Neural progenitor cell (in vitro differentiated cells): ENCODE data around the gene INHA. TPM values are rescaled to one million over a fixed set of nuclear protein-coding genes. Genes with fewer than 3 reads are reported as not detected.

Experiments
- DNase-seq: peaks from one replicate; pipeline ENCODE4 v3.0.0-alpha.2; 2016; ENCODE audit warnings: low spot score
- H2AFZ ChIP-seq: fragments of 200-600 bp; sonication (generic); replicated peaks from 2 replicates; pipeline ENCODE4 v1.6.1; 2016; ENCODE audit warnings: antibody characterized with exemption
- H3F3A ChIP-seq: fragments of 200-600 bp; sonication (generic); 2 replicates; pipeline ENCODE4 v1.6.1; 2016; ENCODE audit warnings: antibody characterized with exemption, low read depth
- H3K27ac ChIP-seq: fragments of 200-600 bp; sonication (generic); 2 replicates; pipeline ENCODE4 v1.5.1; 2016; ENCODE audit warnings: mild to moderate bottlenecking
- H3K27me3 ChIP-seq: fragments of 200-600 bp; sonication (generic); 2 replicates; pipeline ENCODE4 v1.6.1; 2016; ENCODE audit warnings: mild to moderate bottlenecking, moderate library complexity
- H3K36me3 ChIP-seq: fragments of 200-600 bp; sonication (generic); 2 replicates; pipeline ENCODE4 v1.5.1; 2016
- H3K4me1 ChIP-seq: fragments of 200-600 bp; sonication (generic); 2 replicates; pipeline ENCODE4 v1.6.1; 2016; ENCODE audit warnings: mixed run types
- H3K4me2 ChIP-seq: fragments of 200-600 bp; sonication (generic); 2 replicates; pipeline ENCODE4 v1.6.1; 2016
- H3K4me3 ChIP-seq: fragments of 200-600 bp; sonication (generic); 2 replicates; pipeline ENCODE4 v1.5.1; 2016
- H3K79me2 ChIP-seq: fragments of 200-600 bp; sonication (generic); 2 replicates; pipeline ENCODE4 v1.6.1; 2016; ENCODE audit warnings: low read depth
- H3K9ac ChIP-seq: fragments of 200-600 bp; sonication (generic); 2 replicates; pipeline ENCODE4 v1.6.1; 2016
- H3K9me3 ChIP-seq: fragments of 200-600 bp; sonication (generic); 2 replicates; pipeline ENCODE4 v1.5.1; 2016; ENCODE audit warnings: low read depth
- H4K20me1 ChIP-seq: fragments of 200-600 bp; sonication (generic); 2 replicates; pipeline ENCODE4 v1.6.1; 2016; ENCODE audit warnings: low read depth
- H3K27ac Mint-ChIP-seq: 3 replicates; pipeline ENCODE4 v1.8.0; 2021; ENCODE audit warnings: mixed read lengths
- H3K27me3 Mint-ChIP-seq: 2 replicates; pipeline ENCODE4 v1.8.0; 2022; ENCODE audit warnings: low read depth, mild to moderate bottlenecking, inconsistent platforms, moderate library complexity, mixed read lengths; ENCODE audit not compliant: insufficient read depth
- H3K36me3 Mint-ChIP-seq: 3 replicates; pipeline ENCODE4 v1.8.0; 2021; ENCODE audit warnings: mixed read lengths
- H3K4me1 Mint-ChIP-seq: 3 replicates; pipeline ENCODE4 v1.8.0; 2021; ENCODE audit warnings: mixed read lengths
- H3K4me3 Mint-ChIP-seq: 3 replicates; pipeline ENCODE4 v1.8.0; 2021; ENCODE audit warnings: mild to moderate bottlenecking, moderate library complexity, mixed read lengths
- H3K9me3 Mint-ChIP-seq: 3 replicates; pipeline ENCODE4 v1.8.0; 2020; ENCODE audit warnings: mixed read lengths
- EZH2 ChIP-seq: fragments of 200-600 bp; sonication (generic); IDR thresholded peaks from 2 replicates; pipeline ENCODE4 v1.6.1; 2017; ENCODE audit warnings: antibody characterized with exemption, mild to moderate bottlenecking, moderate library complexity
- EZH2phosphoT487 ChIP-seq: fragments of 200-600 bp; sonication (generic); IDR thresholded peaks from 2 replicates; pipeline ENCODE4 v1.6.1; 2017; ENCODE audit warnings: antibody characterized with exemption
- total RNA-seq: library from RNA; depleted of rRNA; stranded (reverse); fragments of >200 nt; gene quantifications from 2 replicates; pipeline ENCODE4 v1.2.3, GENCODE V29; 2015; ENCODE audit warnings: low replicate concordance
- TF ChIP-seq, protein P1 (sequence below): fragments of 200-600 bp; sonication (generic); IDR thresholded peaks from 2 replicates; pipeline ENCODE4 v1.5.1; 2017; ENCODE audit warnings: antibody characterized with exemption, mild to moderate bottlenecking

INHA gene
- total RNA-seq, 1 donor from 2014 or later, result not detected

DNA sequence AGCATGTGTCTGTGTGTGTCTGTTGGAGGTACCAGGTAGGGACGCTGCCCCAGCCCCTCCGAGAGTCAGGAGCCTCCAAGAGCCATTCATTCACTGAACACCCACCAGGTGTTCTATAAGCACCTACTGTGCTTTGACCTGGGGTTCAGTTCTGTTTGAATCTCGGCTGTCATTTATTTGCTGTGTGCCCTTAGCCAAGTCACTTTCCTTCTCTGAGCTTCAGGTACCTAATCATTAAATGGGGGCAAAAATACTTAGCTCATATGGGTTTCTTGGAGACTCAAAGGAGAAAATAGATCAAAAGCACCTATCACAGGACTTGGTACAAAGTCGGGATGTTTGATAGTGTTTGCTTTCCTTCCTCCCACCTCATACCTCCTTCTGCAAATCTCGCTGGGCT lies 44.6 kb upstream of the INHA start:
- no peak overlapping the region for H3K27ac ChIP-seq
- peaks cover 2% of the 10 kb centered on the region for H3K9me3 Mint-ChIP-seq
- H3K36me3 Mint-ChIP-seq, result no peaks in the 10 kb centered on the region

DNA sequence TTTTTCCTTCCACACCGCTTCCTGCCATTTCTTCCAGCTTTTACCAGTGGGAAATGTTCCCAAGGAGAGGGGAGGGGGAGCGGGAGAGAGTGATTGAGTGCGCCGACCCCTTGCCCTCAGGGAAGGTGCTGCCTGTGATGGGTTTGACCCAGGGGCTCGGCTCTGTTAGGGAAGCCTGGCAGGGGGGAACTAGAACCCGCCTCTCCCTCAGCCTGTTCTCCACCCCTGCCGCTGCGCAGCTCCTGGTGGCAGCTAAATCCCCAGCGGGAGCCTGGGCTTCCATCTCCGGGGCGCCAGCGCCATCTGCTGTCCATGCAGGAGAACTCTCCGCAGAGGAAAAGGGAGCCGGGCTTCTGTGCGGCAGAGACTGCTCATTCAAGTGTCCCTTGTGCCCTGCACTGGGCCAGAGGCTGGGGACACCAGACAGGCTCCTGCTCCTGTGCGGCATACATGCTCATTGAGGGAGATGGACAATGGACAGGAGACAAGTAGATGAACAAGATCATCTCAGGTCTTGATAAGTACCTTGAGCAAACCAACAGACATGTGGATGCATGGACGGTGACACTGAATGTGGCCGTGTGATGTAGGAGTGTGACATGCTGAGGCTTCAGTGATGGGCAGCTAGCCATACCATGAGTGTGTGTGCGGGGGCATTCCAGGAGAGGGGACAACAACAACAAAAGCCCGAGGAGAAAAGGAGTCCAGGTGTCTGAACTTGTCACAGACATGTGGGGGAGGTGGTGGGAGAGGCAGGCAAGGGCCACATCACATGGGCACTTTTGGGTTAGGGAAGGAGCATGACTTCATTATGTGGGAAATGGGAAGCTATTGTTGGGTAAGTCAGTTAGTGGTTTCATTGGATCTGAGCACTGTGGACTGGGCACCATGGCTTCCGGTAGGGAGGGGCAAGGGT lies 41.8 kb upstream of the INHA start:
- peak overlapping the region; percentile 92 for H3K27ac Mint-ChIP-seq
- H3K9me3 Mint-ChIP-seq, result peaks cover 2% of the 10 kb centered on the region
- Histone ChIP-seq H3K4me1 (peaks cover 30% of the 10 kb centered on the region), H3F3A (peaks cover 17% of the 10 kb centered on the region), H4K20me1 (peaks cover 14% of the 10 kb centered on the region), H2AFZ (no peak overlapping the region), H3K9me3 (no peaks in the 10 kb centered on the region), H3K4me2 (peak overlapping the region; percentile 69), H3K9ac (no peak overlapping the region), H3K27me3 (peaks cover 33% of the 10 kb centered on the region), H3K4me3 (peak overlapping the region; percentile 26), H3K36me3 (no peaks in the 10 kb centered on the region), H3K79me2 (no peaks in the 10 kb centered on the region), H3K27ac (no peak overlapping the region)
- TF ChIP-seq, protein P1, sequence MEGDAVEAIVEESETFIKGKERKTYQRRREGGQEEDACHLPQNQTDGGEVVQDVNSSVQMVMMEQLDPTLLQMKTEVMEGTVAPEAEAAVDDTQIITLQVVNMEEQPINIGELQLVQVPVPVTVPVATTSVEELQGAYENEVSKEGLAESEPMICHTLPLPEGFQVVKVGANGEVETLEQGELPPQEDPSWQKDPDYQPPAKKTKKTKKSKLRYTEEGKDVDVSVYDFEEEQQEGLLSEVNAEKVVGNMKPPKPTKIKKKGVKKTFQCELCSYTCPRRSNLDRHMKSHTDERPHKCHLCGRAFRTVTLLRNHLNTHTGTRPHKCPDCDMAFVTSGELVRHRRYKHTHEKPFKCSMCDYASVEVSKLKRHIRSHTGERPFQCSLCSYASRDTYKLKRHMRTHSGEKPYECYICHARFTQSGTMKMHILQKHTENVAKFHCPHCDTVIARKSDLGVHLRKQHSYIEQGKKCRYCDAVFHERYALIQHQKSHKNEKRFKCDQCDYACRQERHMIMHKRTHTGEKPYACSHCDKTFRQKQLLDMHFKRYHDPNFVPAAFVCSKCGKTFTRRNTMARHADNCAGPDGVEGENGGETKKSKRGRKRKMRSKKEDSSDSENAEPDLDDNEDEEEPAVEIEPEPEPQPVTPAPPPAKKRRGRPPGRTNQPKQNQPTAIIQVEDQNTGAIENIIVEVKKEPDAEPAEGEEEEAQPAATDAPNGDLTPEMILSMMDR, result peak; percentile 96
- TF ChIP-seq EZH2, result no peak
- H3K36me3 Mint-ChIP-seq, result no peaks in the 10 kb centered on the region
- H3K4me3 Mint-ChIP-seq, result peak overlapping the region; percentile 17
- peaks cover 46% of the 10 kb centered on the region for H3K4me1 Mint-ChIP-seq
- peak; percentile 93 for DNase-seq
- H3K27me3 Mint-ChIP-seq, result peaks cover 19% of the 10 kb centered on the region

More for the DNA sequence above, 44.6 kb upstream of the INHA start:
- H3K4me3 ChIP-seq, result no peak overlapping the region
- H4K20me1 ChIP-seq, result peaks cover 15% of the 10 kb centered on the region
- Mint-ChIP-seq H3K4me3 (peak overlapping the region; percentile 77), H3K27me3 (peaks cover 31% of the 10 kb centered on the region), H3K27ac (peak overlapping the region; percentile 79), H3K4me1 (peaks cover 59% of the 10 kb centered on the region)
- H3K9ac ChIP-seq, result no peak overlapping the region
- H3K79me2 ChIP-seq, result no peaks in the 10 kb centered on the region
- H3F3A ChIP-seq, result peaks cover 43% of the 10 kb centered on the region
- no peak for DNase-seq
- H3K4me1 ChIP-seq, result peaks cover 48% of the 10 kb centered on the region
- H3K36me3 ChIP-seq, result no peaks in the 10 kb centered on the region
- no peak overlapping the region for H2AFZ ChIP-seq
- TF ChIP-seq EZH2phosphoT487, result no peak
- no peak for TF ChIP-seq EZH2
- TF ChIP-seq, protein P1, result no peak
- H3K9me3 ChIP-seq, result no peaks in the 10 kb centered on the region
- H3K27me3 ChIP-seq, result peaks cover 53% of the 10 kb centered on the region
- H3K4me2 ChIP-seq, result peak overlapping the region; percentile 67

DNA sequence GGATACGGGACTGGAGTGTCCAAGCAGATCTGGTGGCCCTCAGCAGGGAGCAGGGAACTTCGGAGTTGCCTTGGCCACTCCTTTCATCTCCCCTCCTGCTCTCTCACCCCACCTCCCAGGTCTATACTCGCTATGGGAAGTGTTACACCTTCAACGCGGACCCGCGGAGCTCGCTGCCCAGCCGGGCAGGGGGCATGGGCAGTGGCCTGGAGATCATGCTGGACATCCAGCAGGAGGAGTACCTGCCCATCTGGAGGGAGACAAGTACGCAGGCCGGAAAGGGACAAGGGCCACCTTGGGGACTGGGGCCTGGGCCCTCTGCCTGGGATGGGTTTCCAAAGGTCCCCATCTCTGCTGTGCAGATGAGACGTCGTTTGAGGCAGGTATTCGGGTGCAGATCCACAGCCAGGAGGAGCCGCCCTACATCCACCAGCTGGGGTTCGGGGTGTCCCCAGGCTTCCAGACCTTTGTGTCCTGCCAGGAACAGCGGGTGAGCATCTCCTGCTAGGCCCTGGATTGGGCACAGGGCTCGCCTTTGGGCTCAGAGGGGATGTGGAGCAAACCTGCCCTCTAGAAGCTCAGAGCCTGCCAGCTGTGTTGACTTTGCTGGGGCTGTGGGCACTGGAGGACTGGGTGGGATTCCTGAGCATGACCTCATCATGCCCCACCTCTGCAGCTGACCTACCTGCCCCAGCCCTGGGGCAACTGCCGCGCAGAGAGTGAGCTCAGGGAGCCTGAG lies 40.3 kb upstream of the INHA start:
- DNase-seq, result no peak
- peaks cover 34% of the 10 kb centered on the region for H3K4me1 Mint-ChIP-seq
- peaks cover 16% of the 10 kb centered on the region for H3K27me3 Mint-ChIP-seq
- H3K9me3 Mint-ChIP-seq, result peaks cover 2% of the 10 kb centered on the region
- TF ChIP-seq, protein P1, result no peak
- TF ChIP-seq EZH2phosphoT487 (no peak), EZH2 (no peak)
- Histone ChIP-seq H3K36me3 (no peaks in the 10 kb centered on the region), H3K4me1 (peaks cover 16% of the 10 kb centered on the region), H3K27ac (no peak overlapping the region), H3K4me3 (no peak overlapping the region), H3F3A (peaks cover 2% of the 10 kb centered on the region), H3K4me2 (no peak overlapping the region), H3K27me3 (peaks cover 33% of the 10 kb centered on the region), H3K9ac (no peak overlapping the region), H2AFZ (no peak overlapping the region), H4K20me1 (peaks cover 2% of the 10 kb centered on the region), H3K9me3 (no peaks in the 10 kb centered on the region), H3K79me2 (no peaks in the 10 kb centered on the region)
- H3K27ac Mint-ChIP-seq, result no peak overlapping the region
- no peak overlapping the region for H3K4me3 Mint-ChIP-seq
- no peaks in the 10 kb centered on the region for H3K36me3 Mint-ChIP-seq
